ENCODE measurements around the gene RAD51B. TPM values are rescaled to one million over a fixed set of nuclear protein-coding genes. Genes with fewer than 3 reads are reported as not detected.

The RAD51B gene
- total RNA-seq, 4 donors from 2014 or later = 5.0 to 31.8 (median 20.6) TPM

DNA sequence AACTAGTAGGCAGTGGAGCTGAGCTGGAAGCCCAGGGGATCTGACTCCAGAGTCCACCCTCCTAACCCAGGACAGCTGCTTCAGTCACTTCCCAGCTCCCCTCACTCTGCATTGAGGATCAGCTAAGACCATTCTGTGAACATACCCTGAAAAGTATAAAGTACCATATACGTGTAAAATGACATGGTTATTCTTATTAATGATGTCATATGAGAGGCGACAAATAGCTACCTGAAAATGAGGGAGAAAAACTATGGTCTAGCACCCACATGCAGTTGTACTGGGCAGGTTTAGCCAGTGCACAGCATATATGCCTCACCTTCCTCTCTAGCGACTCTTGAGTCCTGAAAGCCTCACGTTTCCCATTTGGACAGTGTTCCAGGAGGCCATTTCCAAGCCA lies 461.9 kb downstream of the RAD51B start:
- DNase-seq = no peak
- TF ChIP-seq POLR2A (IDR thresholded peaks at IDR 0.05) = no peak
- Histone ChIP-seq H3K27ac (no peak overlapping the region), H3K9me3 (no peaks in the 10 kb centered on the region), H3K4me1 (peaks cover 0 to 43% (median 9%) of the 10 kb centered on the region in 4 donors), H3K36me3 (no peaks in the 10 kb centered on the region), H3K27me3 (no peaks in the 10 kb centered on the region), H3K4me3 (no peak overlapping the region)
- in situ Hi-C loops (cut with MboI; ENCODE audit: low pct_ligation_motif_present in 1 of 4, low pct_unique_long_range_greater_than_20kb in 1 of 4, low sequenced_read_pairs in 3 of 4) = no loop called here
- 92 to 97% methylated on average over 4 of the region's 4 CpGs for WGBS, 2 donors (ENCODE audit: low coverage in 1 of 2)
- intact Hi-C loops (cut with DNase I; ENCODE audit: low total_unique reads) = no loop called here

DNA sequence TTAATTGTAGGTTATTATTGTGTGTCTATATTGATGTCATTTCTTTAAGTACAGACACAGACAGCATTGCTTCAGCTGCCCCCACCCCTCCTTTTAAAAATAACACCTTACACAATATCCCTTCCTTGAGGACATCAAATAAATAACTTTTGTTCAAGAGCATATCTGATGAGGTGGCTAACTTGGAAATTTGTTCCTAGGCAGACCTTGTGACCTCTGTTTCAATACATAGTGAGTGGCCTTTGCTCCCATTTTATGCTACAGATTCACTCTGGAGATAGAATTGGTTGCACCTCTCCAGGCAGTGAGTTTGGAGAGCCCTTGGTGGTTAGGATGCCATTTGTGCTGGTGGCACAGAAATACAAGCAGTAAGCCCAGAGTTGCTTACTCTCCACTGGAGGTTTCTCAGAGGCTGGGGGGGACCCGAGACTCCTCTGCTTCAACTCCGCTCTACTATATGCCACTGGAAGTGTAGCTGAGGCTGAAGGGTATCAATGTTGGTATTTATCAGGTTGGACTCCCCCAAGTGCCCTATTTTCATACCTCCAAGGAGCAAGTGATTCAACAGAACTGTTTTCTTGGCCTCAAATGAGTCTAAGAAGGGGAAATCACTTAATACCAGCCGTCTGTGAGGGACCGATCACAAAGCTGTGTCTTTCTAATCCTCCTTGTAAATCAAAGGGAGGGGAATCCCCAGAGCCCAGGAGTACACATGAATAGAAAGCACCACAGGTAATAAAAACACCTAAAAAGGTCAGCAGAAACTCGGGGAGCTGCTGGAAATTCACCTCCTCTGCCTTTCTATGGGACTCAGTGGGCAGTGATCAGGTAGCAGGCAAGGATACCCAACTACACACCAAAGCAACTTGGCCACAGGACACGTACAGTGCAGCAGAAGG lies 463.1 kb downstream of the RAD51B start:
- Histone ChIP-seq H3K27ac (peak overlapping the region in 3 of 4 donors; percentile 13 to 50 (median 50)), H3K4me1 (peaks cover 0 to 43% (median 9%) of the 10 kb centered on the region in 4 donors), H3K27me3 (no peaks in the 10 kb centered on the region), H3K4me3 (no peak overlapping the region), H3K36me3 (no peaks in the 10 kb centered on the region), H3K9me3 (no peaks in the 10 kb centered on the region)
- intact Hi-C loops (cut with DNase I; ENCODE audit: low total_unique reads) (no loop called here), in situ Hi-C loops (cut with MboI; ENCODE audit: low pct_ligation_motif_present in 1 of 4, low pct_unique_long_range_greater_than_20kb in 1 of 4, low sequenced_read_pairs in 3 of 4) (no loop called here)
- DNase-seq = no peak
- 64% methylated on average over 6 of the region's 6 CpGs; no CpG with 5 or more reads in 1 of the 2 donors for WGBS, 2 donors (ENCODE audit: low coverage in 1 of 2)
- TF ChIP-seq POLR2A (IDR thresholded peaks at IDR 0.05) (no peak), POLR2AphosphoS5 (IDR thresholded peaks at IDR 0.05) (no peak), EP300 (IDR thresholded peaks at IDR 0.05; ENCODE audit: low read depth) (no peak)
- TF ChIP-seq, protein P1, sequence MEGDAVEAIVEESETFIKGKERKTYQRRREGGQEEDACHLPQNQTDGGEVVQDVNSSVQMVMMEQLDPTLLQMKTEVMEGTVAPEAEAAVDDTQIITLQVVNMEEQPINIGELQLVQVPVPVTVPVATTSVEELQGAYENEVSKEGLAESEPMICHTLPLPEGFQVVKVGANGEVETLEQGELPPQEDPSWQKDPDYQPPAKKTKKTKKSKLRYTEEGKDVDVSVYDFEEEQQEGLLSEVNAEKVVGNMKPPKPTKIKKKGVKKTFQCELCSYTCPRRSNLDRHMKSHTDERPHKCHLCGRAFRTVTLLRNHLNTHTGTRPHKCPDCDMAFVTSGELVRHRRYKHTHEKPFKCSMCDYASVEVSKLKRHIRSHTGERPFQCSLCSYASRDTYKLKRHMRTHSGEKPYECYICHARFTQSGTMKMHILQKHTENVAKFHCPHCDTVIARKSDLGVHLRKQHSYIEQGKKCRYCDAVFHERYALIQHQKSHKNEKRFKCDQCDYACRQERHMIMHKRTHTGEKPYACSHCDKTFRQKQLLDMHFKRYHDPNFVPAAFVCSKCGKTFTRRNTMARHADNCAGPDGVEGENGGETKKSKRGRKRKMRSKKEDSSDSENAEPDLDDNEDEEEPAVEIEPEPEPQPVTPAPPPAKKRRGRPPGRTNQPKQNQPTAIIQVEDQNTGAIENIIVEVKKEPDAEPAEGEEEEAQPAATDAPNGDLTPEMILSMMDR (IDR thresholded peaks at IDR 0.05) = no peak

DNA sequence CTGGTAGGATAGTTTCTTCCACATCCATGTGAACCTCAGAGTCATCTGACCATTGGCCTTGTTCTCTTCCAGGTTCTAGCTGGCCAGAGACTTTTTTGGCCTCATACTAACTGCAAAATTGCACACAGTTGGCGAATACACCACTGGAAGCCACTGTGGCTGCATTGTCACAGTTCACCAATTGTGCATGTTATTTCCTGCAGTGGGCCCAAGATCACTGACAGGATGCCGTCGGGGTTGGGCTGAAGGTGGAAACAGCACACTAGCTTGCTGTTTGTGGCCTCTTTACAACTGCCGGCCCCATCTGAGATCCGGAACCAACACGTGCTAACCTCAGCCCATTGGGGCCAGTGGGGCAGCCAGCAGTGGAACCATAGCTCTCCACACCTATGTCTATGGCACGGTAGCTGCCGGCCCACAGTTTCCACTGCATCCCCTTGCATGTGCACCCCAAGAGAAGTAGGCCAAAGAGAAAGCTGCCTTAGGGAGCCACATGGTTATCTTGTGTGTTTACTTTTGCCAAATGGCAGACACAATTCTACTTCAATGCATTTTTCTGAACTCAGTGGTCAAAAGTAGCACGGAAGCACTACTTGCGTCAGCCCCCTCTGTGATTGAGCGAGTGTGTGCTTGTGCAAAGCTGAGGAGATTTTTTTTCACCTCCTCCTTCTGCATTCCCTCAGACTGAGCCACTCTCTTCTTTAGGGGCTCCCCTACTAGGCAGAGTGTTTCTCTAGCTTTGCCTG lies 464.0 kb downstream of the RAD51B start:
- Histone ChIP-seq H3K36me3 (no peaks in the 10 kb centered on the region), H3K27ac (peak overlapping the region; percentile 13 to 50 (median 34)), H3K4me1 (peaks cover 0 to 42% (median 9%) of the 10 kb centered on the region in 4 donors), H3K4me3 (no peak overlapping the region), H3K9me3 (no peaks in the 10 kb centered on the region), H3K27me3 (no peaks in the 10 kb centered on the region)
- in situ Hi-C loops (cut with MboI; ENCODE audit: low pct_ligation_motif_present in 1 of 4, low pct_unique_long_range_greater_than_20kb in 1 of 4, low sequenced_read_pairs in 3 of 4) (no loop called here), intact Hi-C loops (cut with DNase I; ENCODE audit: low total_unique reads) (no loop called here)
- peak; percentile 51 for DNase-seq
- no peak for TF ChIP-seq POLR2AphosphoS5 (IDR thresholded peaks at IDR 0.05)
- TF ChIP-seq, protein P1 (IDR thresholded peaks at IDR 0.05) = no peak
- WGBS, 2 donors (ENCODE audit: low coverage in 1 of 2) = 67 to 78% methylated on average over 5 to 11 of the region's 11 CpGs

DNA sequence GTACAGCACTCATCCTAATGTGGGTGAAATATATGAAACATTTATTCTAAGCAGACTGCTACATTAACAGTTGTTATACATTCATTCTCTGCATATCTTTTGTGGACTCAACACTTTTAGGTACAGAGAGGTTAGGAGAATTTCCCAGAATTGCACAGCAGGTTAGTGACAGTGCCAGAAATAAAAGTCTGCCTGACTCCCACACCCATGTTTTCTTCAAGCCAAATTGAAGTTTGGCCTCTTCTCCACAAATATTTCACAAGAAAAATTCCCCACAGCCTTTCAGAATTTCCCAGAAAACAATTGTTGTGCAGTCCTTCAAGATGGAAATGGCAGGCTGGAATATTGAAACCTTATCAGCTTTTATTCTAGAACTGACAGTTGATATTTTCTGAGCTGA lies 464.8 kb downstream of the RAD51B start:
- H3K9me3 ChIP-seq = no peaks in the 10 kb centered on the region
- intact Hi-C loops (cut with DNase I; ENCODE audit: low total_unique reads) (no loop called here), in situ Hi-C loops (cut with MboI; ENCODE audit: low pct_ligation_motif_present in 1 of 4, low pct_unique_long_range_greater_than_20kb in 1 of 4, low sequenced_read_pairs in 3 of 4) (no loop called here)
- H3K36me3 ChIP-seq = no peaks in the 10 kb centered on the region
- TF ChIP-seq EP300 (IDR thresholded peaks at IDR 0.05; ENCODE audit: low read depth) (no peak), POLR2AphosphoS5 (IDR thresholded peaks at IDR 0.05) (no peak), POLR2A (IDR thresholded peaks at IDR 0.05) (no peak)
- TF ChIP-seq, protein P1 (IDR thresholded peaks at IDR 0.05) = no peak
- H3K27ac ChIP-seq = peak overlapping the region in 3 of 4 donors; percentile 19 to 59 (median 50)
- H3K27me3 ChIP-seq = no peaks in the 10 kb centered on the region
- H3K4me1 ChIP-seq = peaks cover 0 to 34% (median 9%) of the 10 kb centered on the region in 4 donors
- H3K4me3 ChIP-seq = no peak overlapping the region
- DNase-seq = no peak
